Iris pigment epithelial cell (primary cell): ENCODE results near the gene OR5T1.

Experiments
- DNase-seq: peaks from one replicate; pipeline ENCODE4 v3.0.0-alpha.2; 2011; ENCODE audit warnings: low read depth

The OR5T1 gene

DNA sequence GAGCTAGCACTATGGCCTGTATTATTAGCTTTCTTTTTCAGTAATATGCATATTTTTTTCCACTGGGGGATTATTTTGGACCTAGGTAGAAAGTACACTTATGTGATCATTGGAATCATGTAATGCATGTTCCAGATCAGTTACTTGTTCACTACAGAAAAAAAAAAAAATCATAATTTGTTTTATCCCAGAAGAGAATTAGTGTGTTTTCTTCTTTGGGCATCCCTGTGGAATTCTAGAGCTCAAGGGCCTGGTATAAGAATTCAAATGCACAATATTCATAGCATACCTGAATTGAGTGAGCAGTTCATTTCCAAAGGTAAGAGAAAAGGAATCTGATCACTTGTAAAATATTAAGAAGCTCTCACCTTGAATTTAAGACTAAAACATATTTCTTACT, at the start of gene OR5T1:
Gene OR5T1, plus strand, starts transcription at position 301 of the 400 bp plus-strand sequence. CDS start 1,485 bp downstream, outside the sequence.
- no peak for DNase-seq

DNA sequence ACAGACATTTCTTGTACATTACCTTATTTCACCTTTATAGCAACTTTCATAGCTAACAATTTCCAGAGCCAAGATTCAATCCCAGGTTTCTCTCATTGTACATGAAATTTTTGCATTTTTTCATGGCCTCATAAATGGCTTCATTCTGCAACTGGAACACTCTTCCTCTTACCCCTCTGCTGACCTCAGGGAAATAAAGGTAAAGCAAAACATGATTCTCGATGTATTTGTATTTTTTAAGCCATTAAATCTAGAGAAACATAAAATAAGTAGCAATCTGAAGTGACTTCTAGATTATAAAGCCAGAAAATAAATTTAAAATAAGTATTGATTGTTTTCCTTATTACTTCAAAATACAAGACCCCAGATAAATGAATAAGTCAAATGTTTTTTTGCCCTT, 39.8 kb upstream of the OR5T1 start, which contains the start of gene OR5T2:
Gene OR5T2, minus strand, starts transcription at position 101 of the 400 bp plus-strand sequence. CDS start 1,193 bp downstream, outside the sequence.
- no peak for DNase-seq

DNA sequence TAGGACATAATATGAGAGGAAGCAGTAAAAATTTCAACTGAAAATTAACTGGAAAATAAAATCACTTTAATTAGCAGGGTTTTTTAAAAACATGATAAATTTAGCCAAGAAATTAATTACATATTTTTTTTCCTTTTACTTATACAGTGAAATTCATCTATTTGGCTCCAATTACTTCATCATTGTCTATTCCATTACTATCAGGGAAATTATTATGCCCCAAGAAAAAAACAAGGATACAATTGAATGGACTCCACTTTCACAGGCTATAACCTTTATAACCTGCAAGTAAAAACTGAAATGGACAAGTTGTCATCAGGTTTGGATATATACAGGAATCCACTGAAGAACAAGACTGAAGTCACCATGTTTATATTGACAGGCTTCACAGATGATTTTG, 22.0 kb upstream of the OR5T1 start, which contains the start of gene OR5T3:
Gene OR5T3, plus strand, starts transcription at position 301 of the 400 bp plus-strand sequence. Its CDS starts 0 bp downstream, at position 301.
- DNase-seq = no peak

DNA sequence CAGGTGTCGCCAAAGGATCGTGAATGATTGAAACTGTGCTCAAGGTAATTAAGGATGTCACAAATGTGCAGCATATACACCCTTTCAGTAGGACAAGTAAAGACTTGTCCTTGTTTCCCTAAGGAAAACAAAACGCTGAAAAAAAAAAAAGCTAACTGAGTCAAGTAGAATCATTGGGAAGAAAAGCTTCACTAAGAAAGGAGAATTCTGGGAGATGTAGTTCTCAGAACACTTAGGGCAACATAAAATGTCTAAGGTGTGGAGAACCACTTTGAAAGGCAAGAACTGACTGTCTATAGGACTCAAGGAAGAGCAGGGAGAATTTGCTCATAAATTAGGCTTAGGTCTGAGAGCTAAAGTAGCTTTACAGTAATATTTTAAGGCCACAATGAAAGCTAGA, 2.9 kb upstream of the OR5T1 start:
- no peak for DNase-seq

DNA sequence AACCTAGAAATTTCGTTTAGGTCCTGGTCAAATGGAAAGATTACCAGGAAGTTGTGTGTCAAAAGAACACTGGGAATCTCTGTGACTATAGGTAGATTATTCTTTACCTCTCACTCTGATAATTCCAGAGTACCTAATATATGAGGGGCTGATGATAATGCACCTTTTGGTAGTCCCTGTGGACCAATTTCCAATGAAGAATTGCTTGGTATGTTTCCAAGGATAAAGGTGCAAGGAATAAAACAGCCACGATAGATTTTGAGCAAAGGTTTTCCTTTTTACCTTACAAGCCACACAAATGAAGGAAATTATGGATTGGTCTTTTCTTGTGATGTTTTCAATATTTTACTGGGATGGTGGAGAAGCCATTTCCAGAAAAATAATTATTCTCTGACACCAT, 18.2 kb downstream of the OR5T1 start, which contains the start of gene OR8H1:
Gene OR8H1, minus strand, starts transcription at position 101 of the 400 bp plus-strand sequence. CDS start 1,192 bp downstream, outside the sequence.
- no peak for DNase-seq

DNA sequence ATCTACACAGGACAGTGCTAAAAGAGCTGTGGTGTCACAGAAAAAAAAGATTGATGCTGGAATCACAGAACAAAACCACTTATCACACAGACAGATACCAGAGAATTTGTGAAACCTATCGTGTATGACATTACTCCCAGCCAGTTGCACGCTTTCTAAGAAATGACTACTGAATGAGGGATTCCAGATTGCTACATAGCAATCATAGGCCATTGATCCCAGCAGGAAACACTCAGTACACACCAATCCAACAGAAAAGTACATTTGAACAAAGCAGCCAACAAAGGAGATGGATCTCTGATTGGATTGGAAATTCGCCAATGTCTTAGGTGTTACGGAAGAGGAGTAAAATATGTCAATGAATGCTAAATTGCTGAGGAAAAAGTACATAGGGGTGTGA, 22.9 kb downstream of the OR5T1 start:
- no peak for DNase-seq

DNA sequence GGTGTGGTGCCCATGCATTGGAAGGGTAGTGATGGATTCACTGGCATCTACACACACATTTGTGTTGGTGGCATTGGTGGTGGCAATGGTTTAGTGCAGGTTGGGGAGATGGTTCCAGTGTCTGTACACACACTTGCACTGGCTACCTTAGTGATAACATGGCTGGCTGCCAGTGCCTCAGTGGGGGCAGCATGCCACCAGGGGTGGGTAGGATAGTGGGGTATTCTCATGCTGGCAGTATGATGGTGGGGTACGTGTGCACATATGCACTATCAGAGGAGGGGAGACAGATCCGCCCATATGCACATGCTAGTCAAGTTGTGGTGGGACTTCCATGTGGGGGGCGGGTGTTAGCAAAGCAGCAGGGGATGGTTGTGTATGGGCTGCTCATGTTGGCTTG, 33.9 kb downstream of the OR5T1 start:
- no peak for DNase-seq

DNA sequence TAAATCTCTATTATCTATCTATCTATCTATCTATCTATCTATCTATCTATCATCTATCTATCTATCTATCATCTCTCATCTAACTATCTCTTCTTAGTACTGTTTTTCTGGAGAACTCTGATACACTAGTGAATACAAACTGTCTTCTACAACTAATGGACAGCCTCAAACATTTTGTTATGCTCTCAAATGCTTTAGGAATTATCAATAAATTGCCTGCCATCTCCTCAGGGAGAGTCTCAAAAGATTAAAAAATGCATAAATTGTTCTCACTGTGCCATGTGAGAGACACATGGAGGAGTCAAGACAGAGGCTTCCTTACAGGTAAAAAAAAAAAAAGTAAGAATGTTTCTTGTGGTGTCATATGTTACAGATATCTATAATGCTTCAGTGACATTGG, 40.9 kb downstream of the OR5T1 start, which contains the start of gene OR8K3:
Gene OR8K3, plus strand, starts transcription at position 301 of the 400 bp plus-strand sequence. CDS start 3,163 bp downstream, outside the sequence.
- no peak for DNase-seq
